Epithelial cell of esophagus (primary cell): ENCODE results near the gene CACTIN.
"Not testable (repeated sequence)": the region's sequence is repeated elsewhere in the genome, so short reads cannot be mapped to it uniquely, and the experiment has no call there.

ENCODE experiments used
- DNase-seq: peaks from one replicate; pipeline ENCODE4 v3.0.0; 2010; ENCODE audit warnings: low read depth
- H3K4me3 ChIP-seq: 2 replicates; pipeline ENCODE4 v1.5.1; 2011; ENCODE audit warnings: mild to moderate bottlenecking, low read length, control low read depth
- TF ChIP-seq, protein P1 (sequence below): IDR thresholded peaks from 2 replicates; pipeline ENCODE4 v1.5.1; 2011; ENCODE audit warnings: low read depth, mild to moderate bottlenecking, low read length, control low read depth, inconsistent platforms; ENCODE audit not compliant: insufficient read depth; ENCODE audit errors: missing control alignments

The CACTIN gene

GRCh38 chr19:3667766-3668165 lies 41.2 kb upstream of the CACTIN start:
- TF ChIP-seq, protein P1, sequence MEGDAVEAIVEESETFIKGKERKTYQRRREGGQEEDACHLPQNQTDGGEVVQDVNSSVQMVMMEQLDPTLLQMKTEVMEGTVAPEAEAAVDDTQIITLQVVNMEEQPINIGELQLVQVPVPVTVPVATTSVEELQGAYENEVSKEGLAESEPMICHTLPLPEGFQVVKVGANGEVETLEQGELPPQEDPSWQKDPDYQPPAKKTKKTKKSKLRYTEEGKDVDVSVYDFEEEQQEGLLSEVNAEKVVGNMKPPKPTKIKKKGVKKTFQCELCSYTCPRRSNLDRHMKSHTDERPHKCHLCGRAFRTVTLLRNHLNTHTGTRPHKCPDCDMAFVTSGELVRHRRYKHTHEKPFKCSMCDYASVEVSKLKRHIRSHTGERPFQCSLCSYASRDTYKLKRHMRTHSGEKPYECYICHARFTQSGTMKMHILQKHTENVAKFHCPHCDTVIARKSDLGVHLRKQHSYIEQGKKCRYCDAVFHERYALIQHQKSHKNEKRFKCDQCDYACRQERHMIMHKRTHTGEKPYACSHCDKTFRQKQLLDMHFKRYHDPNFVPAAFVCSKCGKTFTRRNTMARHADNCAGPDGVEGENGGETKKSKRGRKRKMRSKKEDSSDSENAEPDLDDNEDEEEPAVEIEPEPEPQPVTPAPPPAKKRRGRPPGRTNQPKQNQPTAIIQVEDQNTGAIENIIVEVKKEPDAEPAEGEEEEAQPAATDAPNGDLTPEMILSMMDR = no peak
- H3K4me3 ChIP-seq = no peak overlapping the region
- no peak for DNase-seq

- no peak for DNase-seq
- TF ChIP-seq, protein P1 = no peak
- H3K4me3 ChIP-seq = no peak overlapping the region
These were observed 40.5 kb upstream of the CACTIN start for GRCh38 chr19:3667037-3667638.

GRCh38 chr19:3666545-3666856 lies 39.9 kb upstream of the CACTIN start:
- H3K4me3 ChIP-seq = not testable (repeated sequence)

GRCh38 chr19:3665681-3666544 lies 39.3 kb upstream of the CACTIN start:
- TF ChIP-seq, protein P1 = peak; percentile 80
- H3K4me3 ChIP-seq = no peak overlapping the region
- DNase-seq = peak; percentile 30

More at GRCh38 chr19:3666545-3666856, 39.9 kb upstream of the CACTIN start:
- not testable (repeated sequence) for DNase-seq

DNA sequence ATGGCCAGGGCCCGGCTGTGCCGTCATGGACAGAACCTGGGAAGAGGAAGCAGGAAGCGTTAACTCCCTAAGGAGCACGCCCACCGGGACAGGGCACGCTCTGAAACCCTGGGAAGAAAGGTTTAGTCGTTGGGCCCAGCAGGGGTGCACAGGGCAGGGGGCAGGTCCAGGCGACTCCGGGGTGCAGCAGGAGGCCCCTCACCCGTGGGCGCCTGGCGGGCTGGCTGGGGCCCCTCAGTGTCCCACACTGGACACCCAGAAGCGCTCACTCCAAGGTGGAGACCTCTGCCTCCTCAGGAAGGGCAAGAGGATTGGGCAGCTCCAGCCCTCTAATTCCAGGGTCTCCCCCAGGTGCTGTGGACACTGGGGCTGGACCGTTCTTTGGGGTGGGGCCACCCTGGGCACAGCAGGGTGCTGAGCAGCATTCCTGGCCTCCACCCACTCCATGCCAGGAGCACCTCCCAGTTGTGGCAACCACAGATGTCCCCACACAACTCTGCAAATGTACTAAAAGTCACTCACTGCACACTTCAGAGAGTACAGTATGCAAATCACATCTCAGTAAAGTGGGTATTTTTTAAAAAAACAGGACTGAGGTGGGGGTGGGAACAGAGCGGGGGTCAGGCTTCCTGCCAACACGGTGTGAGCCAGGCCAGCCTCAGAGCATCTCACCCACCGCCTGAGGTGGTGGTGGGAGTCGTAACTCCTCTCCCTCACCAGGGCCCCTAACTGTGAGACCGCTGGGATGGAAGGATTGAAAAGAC lies 38.5 kb upstream of the CACTIN start:
- TF ChIP-seq, protein P1 = no peak
- H3K4me3 ChIP-seq = no peak overlapping the region
- DNase-seq = no peak

DNA sequence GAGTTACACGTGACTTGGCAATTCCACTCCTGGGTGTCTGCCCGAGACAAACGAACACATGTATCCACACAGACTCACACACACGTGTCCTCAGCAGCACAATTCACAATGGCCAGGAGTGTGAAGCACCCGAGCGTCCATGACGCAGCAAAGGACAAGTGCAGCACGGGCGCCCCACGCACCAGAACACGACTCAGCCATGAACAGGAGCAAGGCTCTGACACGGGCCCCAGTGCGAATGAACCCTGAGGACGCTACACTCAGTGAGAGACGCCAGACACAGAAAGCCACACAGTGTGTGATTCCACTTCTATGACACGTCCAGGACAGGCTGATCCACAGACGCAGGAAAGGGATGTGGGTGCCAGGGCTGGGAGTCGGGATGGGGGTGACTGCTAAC lies 37.2 kb upstream of the CACTIN start:
- no peak for DNase-seq
- no peak overlapping the region for H3K4me3 ChIP-seq
- TF ChIP-seq, protein P1 = no peak
